ENCODE measurements around the gene PRRT1.

PRRT1 gene

DNA sequence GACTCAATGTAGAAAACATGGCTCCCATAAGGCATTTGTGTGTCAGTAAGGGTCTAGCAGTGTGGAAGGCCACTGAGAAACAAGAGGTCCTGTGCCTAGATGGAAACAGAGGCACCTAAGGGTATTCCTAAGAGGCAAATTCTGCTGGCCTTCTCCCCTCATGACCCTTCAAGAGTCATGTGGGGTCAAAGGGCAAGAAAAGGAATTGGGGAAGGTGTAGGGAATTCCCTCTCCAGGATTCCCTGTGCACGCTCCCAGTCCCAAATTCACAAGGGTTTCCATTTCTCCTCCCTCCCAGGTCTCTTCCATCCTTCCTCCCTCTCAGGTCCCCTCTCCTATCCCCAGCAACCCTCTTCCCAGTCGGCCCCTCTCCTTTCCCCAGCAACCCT lies 23.6 kb upstream of the PRRT1 start:
- Histone ChIP-seq H3K4me1 (ENCODE audit: control insufficient read depth in 2 of 2, insufficient read depth in 2 of 2, low read length in 2 of 2) (peaks cover 32 to 40% of the 10 kb centered on the region in 2 donors), H3K9me3 (ENCODE audit: control insufficient read depth in 2 of 2, low read length in 2 of 2) (no peaks in the 10 kb centered on the region), H3K36me3 (ENCODE audit: control insufficient read depth in 2 of 2, insufficient read depth in 2 of 2, low read length in 2 of 2) (peaks cover 0 to 15% of the 10 kb centered on the region in 2 donors), H3K27ac (ENCODE audit: low read depth in 2 of 2, low read length in 2 of 2) (peak overlapping the region; percentile 70 to 98), H3K4me3 (ENCODE audit: low read length in 2 of 2) (peak overlapping the region; percentile 91 to 97), H3K27me3 (ENCODE audit: control insufficient read depth in 2 of 2, insufficient read depth in 2 of 2, low read length in 2 of 2) (no peaks in the 10 kb centered on the region), H3K9ac (ENCODE audit: low read depth in 1 of 2, low read length in 2 of 2) (peak overlapping the region; percentile 89 to 93)

- Histone ChIP-seq H3K9me3 (ENCODE audit: control insufficient read depth in 2 of 2, low read length in 2 of 2) (no peaks in the 10 kb centered on the region), H3K4me3 (ENCODE audit: low read length in 2 of 2) (no peak overlapping the region), H3K36me3 (ENCODE audit: control insufficient read depth in 2 of 2, insufficient read depth in 2 of 2, low read length in 2 of 2) (peaks cover 7 to 18% of the 10 kb centered on the region in 2 donors), H3K9ac (ENCODE audit: low read depth in 1 of 2, low read length in 2 of 2) (no peak overlapping the region), H3K4me1 (ENCODE audit: control insufficient read depth in 2 of 2, insufficient read depth in 2 of 2, low read length in 2 of 2) (peaks cover 32 to 33% of the 10 kb centered on the region in 2 donors), H3K27ac (ENCODE audit: low read depth in 2 of 2, low read length in 2 of 2) (no peak overlapping the region), H3K27me3 (ENCODE audit: control insufficient read depth in 2 of 2, insufficient read depth in 2 of 2, low read length in 2 of 2) (no peaks in the 10 kb centered on the region)
Measured at GRCh38 chr6:32174416-32174815, 22.7 kb upstream of the PRRT1 start.

DNA sequence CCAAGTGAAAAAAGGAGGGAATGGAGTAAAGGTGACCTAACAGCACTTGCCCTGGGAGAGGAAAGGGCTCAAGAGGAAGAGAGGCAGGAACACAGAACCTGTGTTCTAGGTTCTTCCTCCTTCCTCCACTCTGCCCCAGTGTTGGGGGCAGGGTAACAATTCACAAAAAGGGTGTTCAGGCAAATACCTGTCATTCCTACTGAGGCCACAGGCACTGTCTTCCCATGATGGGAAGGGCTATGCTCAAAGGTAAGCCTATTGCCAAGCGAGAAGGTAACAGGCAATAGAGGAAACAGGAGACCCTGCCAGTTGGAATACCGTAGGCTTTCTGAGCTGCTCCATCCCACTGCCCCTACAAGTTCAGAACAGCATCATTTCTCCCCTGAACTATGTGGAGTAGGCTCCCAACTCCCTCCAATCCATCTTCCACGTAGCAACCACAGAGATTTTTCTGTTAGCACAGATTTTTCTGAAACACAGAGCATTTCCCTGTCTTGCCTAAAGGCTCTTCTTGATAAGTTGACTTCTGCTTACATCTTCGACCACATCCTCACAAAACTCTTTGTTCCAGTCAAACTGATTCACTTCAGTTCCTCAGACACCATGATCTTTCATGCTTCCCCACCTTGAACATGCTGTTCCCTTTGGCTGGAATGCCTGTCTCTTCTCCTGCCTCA lies 21.4 kb upstream of the PRRT1 start:
- no peak overlapping the region for H3K4me3 ChIP-seq (ENCODE audit: low read length in 2 of 2)
- H3K27ac ChIP-seq (ENCODE audit: low read depth in 2 of 2, low read length in 2 of 2), result no peak overlapping the region
- H3K9ac ChIP-seq (ENCODE audit: low read depth in 1 of 2, low read length in 2 of 2), result no peak overlapping the region
- H3K27me3 ChIP-seq (ENCODE audit: control insufficient read depth in 2 of 2, insufficient read depth in 2 of 2, low read length in 2 of 2), result no peaks in the 10 kb centered on the region
- H3K9me3 ChIP-seq (ENCODE audit: control insufficient read depth in 2 of 2, low read length in 2 of 2), result no peaks in the 10 kb centered on the region
- H3K4me1 ChIP-seq (ENCODE audit: control insufficient read depth in 2 of 2, insufficient read depth in 2 of 2, low read length in 2 of 2), result peaks cover 24 to 25% of the 10 kb centered on the region in 2 donors
- peaks cover 15 to 29% of the 10 kb centered on the region in 2 donors for H3K36me3 ChIP-seq (ENCODE audit: control insufficient read depth in 2 of 2, insufficient read depth in 2 of 2, low read length in 2 of 2)

DNA sequence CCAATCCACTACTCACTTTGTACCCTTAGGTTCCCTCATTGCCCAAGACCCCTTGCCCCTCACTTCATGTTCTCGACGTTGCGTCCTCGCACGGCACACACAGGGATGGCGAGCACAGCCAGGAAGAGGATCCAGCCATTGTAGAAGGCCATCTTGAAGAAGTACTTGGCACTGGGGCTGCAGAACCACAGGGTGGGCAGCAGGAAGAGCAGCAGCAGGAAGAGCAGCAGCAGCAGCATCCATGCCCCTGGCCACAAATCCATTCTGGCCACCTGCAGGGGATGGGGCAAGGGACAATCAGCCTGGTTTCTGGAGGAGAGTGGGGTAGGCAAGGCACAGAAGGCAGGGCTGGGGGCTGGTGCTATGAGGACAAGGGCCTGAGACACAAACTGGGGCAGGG lies 19.5 kb upstream of the PRRT1 start:
- Histone ChIP-seq H3K4me1 (ENCODE audit: control insufficient read depth in 2 of 2, insufficient read depth in 2 of 2, low read length in 2 of 2) (peaks cover 12 to 13% of the 10 kb centered on the region in 2 donors), H3K9ac (ENCODE audit: low read depth in 1 of 2, low read length in 2 of 2) (no peak overlapping the region), H3K36me3 (ENCODE audit: control insufficient read depth in 2 of 2, insufficient read depth in 2 of 2, low read length in 2 of 2) (peaks cover 25 to 45% of the 10 kb centered on the region in 2 donors), H3K27ac (ENCODE audit: low read depth in 2 of 2, low read length in 2 of 2) (no peak overlapping the region), H3K4me3 (ENCODE audit: low read length in 2 of 2) (no peak overlapping the region), H3K9me3 (ENCODE audit: control insufficient read depth in 2 of 2, low read length in 2 of 2) (no peaks in the 10 kb centered on the region), H3K27me3 (ENCODE audit: control insufficient read depth in 2 of 2, insufficient read depth in 2 of 2, low read length in 2 of 2) (no peaks in the 10 kb centered on the region)

- no peak overlapping the region for H3K4me3 ChIP-seq (ENCODE audit: low read length in 2 of 2)
- H3K9ac ChIP-seq (ENCODE audit: low read depth in 1 of 2, low read length in 2 of 2), result no peak overlapping the region
- H3K27me3 ChIP-seq (ENCODE audit: control insufficient read depth in 2 of 2, insufficient read depth in 2 of 2, low read length in 2 of 2), result no peaks in the 10 kb centered on the region
- H3K27ac ChIP-seq (ENCODE audit: low read depth in 2 of 2, low read length in 2 of 2), result no peak overlapping the region
- peaks cover 25 to 48% of the 10 kb centered on the region in 2 donors for H3K36me3 ChIP-seq (ENCODE audit: control insufficient read depth in 2 of 2, insufficient read depth in 2 of 2, low read length in 2 of 2)
- H3K9me3 ChIP-seq (ENCODE audit: control insufficient read depth in 2 of 2, low read length in 2 of 2), result no peaks in the 10 kb centered on the region
- peaks cover 6 to 8% of the 10 kb centered on the region in 2 donors for H3K4me1 ChIP-seq (ENCODE audit: control insufficient read depth in 2 of 2, insufficient read depth in 2 of 2, low read length in 2 of 2)
Measured at GRCh38 chr6:32170294-32170693, 18.6 kb upstream of the PRRT1 start.

DNA sequence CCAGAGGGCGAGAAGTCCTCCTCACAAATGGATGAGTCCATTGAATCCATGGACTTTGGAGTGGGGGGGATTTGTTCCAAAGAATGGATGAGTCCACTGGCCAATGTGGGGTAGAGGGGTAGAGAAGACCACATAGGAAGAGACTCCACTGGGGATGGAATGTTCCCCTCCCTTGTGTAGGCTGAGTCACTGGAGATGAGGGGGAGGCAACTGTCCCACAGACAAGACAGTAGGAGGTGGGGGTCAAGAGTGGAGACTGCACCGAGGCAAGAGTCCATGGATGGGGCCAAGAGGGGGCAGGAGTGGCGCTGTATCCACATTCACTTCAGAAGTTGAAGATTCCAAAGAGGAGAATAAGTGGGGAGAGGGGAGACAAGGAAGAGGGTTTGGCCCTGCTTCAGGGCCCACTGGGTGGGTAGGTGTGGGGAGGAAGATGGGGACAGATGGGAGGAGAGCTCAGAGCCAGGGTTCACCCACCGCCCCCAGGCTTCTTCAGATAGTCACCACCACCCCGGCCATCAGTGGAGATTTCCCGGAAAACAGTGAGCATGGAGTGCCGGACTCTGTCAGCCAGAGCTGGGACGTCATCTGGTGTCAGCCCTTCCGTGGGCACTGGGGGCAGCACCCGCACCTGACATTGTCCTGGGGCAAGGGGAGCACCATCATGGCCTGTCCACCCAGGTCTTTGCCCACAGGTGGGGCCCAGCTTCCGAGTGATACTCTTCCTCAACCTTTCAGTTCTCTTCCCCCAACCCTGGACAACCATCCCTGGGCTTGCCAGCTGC lies 17.3 kb upstream of the PRRT1 start:
- Histone ChIP-seq H3K27me3 (ENCODE audit: control insufficient read depth in 2 of 2, insufficient read depth in 2 of 2, low read length in 2 of 2) (no peaks in the 10 kb centered on the region), H3K27ac (ENCODE audit: low read depth in 2 of 2, low read length in 2 of 2) (no peak overlapping the region), H3K9me3 (ENCODE audit: control insufficient read depth in 2 of 2, low read length in 2 of 2) (no peaks in the 10 kb centered on the region), H3K9ac (ENCODE audit: low read depth in 1 of 2, low read length in 2 of 2) (no peak overlapping the region), H3K36me3 (ENCODE audit: control insufficient read depth in 2 of 2, insufficient read depth in 2 of 2, low read length in 2 of 2) (peaks cover 25 to 48% of the 10 kb centered on the region in 2 donors), H3K4me3 (ENCODE audit: low read length in 2 of 2) (no peak overlapping the region), H3K4me1 (ENCODE audit: control insufficient read depth in 2 of 2, insufficient read depth in 2 of 2, low read length in 2 of 2) (no peaks in the 10 kb centered on the region)

DNA sequence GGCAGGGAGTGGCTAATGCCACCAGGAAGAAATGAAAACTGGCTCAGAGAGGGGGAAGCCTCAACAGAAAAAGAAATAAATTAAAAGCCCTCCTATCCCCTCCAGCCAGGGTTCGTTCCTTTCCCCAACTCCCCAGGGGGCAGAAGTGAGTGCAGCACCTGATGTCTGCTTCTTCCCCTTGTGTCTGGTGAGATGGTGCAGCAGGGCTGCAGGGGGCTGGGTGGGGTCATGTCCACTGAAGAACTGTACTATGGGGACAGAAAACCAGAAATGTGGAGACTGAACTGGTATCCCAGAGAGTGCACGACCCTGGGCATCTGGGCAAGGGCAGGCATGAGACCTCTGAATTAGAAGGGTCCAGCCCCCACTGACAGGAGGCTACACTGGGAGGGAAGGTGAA lies 16.6 kb upstream of the PRRT1 start:
- Histone ChIP-seq H3K4me1 (ENCODE audit: control insufficient read depth in 2 of 2, insufficient read depth in 2 of 2, low read length in 2 of 2) (no peaks in the 10 kb centered on the region), H3K9me3 (ENCODE audit: control insufficient read depth in 2 of 2, low read length in 2 of 2) (no peaks in the 10 kb centered on the region), H3K4me3 (ENCODE audit: low read length in 2 of 2) (no peak overlapping the region), H3K27ac (ENCODE audit: low read depth in 2 of 2, low read length in 2 of 2) (no peak overlapping the region), H3K9ac (ENCODE audit: low read depth in 1 of 2, low read length in 2 of 2) (no peak overlapping the region), H3K36me3 (ENCODE audit: control insufficient read depth in 2 of 2, insufficient read depth in 2 of 2, low read length in 2 of 2) (peaks cover 25 to 48% of the 10 kb centered on the region in 2 donors), H3K27me3 (ENCODE audit: control insufficient read depth in 2 of 2, insufficient read depth in 2 of 2, low read length in 2 of 2) (no peaks in the 10 kb centered on the region)

DNA sequence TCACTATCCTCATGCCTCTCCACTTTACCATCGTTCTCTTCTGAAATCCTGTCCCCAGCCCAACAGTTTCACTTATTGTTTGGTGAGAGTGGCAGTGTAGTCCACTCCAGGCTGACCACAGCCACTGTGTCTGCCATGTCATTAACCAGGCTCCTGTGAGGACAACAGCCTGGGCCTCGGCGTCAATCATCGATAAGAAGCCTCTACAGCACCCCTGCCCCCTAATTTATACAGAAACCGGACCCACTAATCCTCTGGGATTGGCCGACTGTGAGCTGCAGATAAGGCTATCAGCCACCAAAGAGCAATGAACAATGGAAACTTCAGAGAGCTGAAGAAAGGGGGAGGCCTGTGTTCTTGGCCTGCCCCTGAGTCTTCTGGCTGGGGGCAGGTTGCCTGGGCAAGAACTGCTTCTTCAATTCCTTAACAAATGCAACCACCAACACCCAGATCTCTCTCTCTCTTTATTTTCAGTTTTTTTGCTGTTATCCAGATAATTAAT lies 16.1 kb upstream of the PRRT1 start:
- H3K4me3 ChIP-seq (ENCODE audit: low read length in 2 of 2), result no peak overlapping the region
- no peak overlapping the region for H3K27ac ChIP-seq (ENCODE audit: low read depth in 2 of 2, low read length in 2 of 2)
- no peaks in the 10 kb centered on the region for H3K9me3 ChIP-seq (ENCODE audit: control insufficient read depth in 2 of 2, low read length in 2 of 2)
- H3K27me3 ChIP-seq (ENCODE audit: control insufficient read depth in 2 of 2, insufficient read depth in 2 of 2, low read length in 2 of 2), result no peaks in the 10 kb centered on the region
- peaks cover 25 to 48% of the 10 kb centered on the region in 2 donors for H3K36me3 ChIP-seq (ENCODE audit: control insufficient read depth in 2 of 2, insufficient read depth in 2 of 2, low read length in 2 of 2)
- H3K9ac ChIP-seq (ENCODE audit: low read depth in 1 of 2, low read length in 2 of 2), result no peak overlapping the region
- no peaks in the 10 kb centered on the region for H3K4me1 ChIP-seq (ENCODE audit: control insufficient read depth in 2 of 2, insufficient read depth in 2 of 2, low read length in 2 of 2)

GRCh38 chr6:32167154-32167760 lies 15.5 kb upstream of the PRRT1 start:
- no peaks in the 10 kb centered on the region for H3K27me3 ChIP-seq (ENCODE audit: control insufficient read depth in 2 of 2, insufficient read depth in 2 of 2, low read length in 2 of 2)
- peaks cover 28 to 48% of the 10 kb centered on the region in 2 donors for H3K36me3 ChIP-seq (ENCODE audit: control insufficient read depth in 2 of 2, insufficient read depth in 2 of 2, low read length in 2 of 2)
- H3K4me1 ChIP-seq (ENCODE audit: control insufficient read depth in 2 of 2, insufficient read depth in 2 of 2, low read length in 2 of 2), result no peaks in the 10 kb centered on the region
- H3K4me3 ChIP-seq (ENCODE audit: low read length in 2 of 2), result no peak overlapping the region
- no peak overlapping the region for H3K27ac ChIP-seq (ENCODE audit: low read depth in 2 of 2, low read length in 2 of 2)
- no peak overlapping the region for H3K9ac ChIP-seq (ENCODE audit: low read depth in 1 of 2, low read length in 2 of 2)
- H3K9me3 ChIP-seq (ENCODE audit: control insufficient read depth in 2 of 2, low read length in 2 of 2), result no peaks in the 10 kb centered on the region
